Suppressor macrophage treated with lipopolysaccharide for 4 hours (primary cell): ENCODE measurements around the gene RPS25.
A peak's percentile ranks its signal among the peaks of the same experiment; 100 is the strongest.
"Not testable (repeated sequence)": the region's sequence is repeated elsewhere in the genome, so short reads cannot be mapped to it uniquely, and the experiment has no call there.

Experiments
- DNase-seq: peaks from one replicate; pipeline ENCODE4 v3.0.0-alpha.2; 2020

The RPS25 gene

GRCh38 chr11:119018074-119018938, at the start of gene RPS25, which contains the start of gene TRAPPC4:
RPS25 (minus strand) TSS chr11:119018343; CDS start chr11:119018284, 59 bp downstream.
TRAPPC4 (plus strand) TSS chr11:119018766; CDS start chr11:119018796, 30 bp downstream.
- peak; percentile 97 for DNase-seq

DNA sequence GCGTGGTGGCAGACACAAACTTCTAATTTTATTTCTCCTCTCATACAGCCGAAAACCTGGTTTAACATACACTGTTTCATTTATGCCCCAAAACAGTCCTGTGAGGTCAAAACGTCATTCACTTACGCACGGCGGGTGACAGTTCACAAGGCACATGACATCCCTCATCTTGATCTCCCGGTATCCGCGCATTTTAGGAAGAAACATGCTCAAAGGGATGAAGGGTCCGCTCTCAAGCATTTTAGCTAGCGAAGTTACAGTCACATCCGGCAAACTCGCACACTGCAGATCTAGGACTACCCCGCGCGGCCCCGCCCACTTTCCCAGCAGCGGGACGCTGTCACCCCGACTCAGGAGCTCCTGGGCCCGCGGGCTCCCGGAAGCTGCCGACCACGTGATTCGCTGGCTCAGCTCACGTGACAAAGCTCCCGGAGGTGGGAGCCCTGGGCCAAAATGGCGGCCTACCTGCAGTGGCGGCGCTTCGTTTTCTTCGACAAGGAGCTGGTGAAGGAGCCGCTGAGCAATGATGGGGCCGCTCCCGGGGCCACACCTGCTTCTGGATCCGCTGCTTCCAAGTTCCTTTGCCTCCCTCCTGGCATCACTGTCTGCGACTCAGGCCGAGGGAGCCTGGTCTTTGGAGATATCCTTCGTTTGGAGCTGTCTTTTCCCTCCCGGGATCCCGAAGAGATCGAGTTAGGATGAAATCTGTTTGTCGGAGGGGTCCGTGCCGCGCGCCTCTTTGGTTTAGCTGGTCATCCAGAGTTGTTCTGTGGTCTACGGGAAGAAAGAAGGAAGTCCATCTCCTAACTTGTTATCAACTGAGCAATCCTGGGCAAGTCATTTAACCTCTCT, 49.5 kb upstream of the RPS25 start, which contains the start of gene VPS11:
Gene VPS11 (plus strand): TSS at position 448 of the 852 bp plus-strand sequence. CDS start 6 bp downstream, at position 454.
- DNase-seq: peak; percentile 97

DNA sequence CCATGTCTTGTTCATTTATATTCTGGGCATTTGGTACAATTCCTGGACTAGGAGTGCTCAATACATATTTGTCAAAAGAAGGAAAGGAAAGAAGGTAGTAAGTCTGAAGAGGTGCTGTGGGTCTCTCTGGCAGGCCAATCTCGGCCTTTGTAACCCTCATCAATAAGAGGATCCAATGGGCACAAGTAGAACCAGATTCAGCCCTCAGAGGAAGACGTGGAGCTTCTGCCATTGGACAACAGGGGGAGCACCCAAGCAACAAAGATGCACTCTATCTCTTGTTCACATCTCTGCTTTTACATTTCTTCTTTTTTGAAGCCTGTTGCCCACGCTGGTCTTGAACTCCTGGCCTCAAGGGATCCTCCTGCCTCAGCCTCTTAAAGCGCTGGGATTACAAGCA, 47.2 kb upstream of the RPS25 start:
- DNase-seq: peak; percentile 61

DNA sequence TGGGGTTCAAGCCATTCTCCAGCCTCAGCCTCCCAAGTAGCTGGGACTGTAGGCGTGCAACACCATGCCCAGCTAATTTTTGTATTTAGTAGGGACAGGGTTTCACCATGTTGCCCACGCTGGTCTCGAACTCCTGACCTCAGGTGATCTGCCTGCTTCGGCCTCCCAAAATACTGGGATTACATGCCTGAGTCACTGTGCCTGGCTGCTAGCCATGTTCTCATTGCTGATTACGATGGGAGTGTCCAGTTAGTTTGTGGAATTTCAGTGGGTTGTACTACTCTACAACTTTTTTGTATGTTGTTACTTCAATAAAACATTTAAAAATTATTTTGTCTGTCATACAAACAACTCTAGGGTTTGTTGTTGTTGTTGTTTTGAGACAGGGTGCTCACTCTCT, 44.6 kb upstream of the RPS25 start:
- DNase-seq: no peak

GRCh38 chr11:119061256-119061655, 43.1 kb upstream of the RPS25 start:
- DNase-seq: no peak

DNA sequence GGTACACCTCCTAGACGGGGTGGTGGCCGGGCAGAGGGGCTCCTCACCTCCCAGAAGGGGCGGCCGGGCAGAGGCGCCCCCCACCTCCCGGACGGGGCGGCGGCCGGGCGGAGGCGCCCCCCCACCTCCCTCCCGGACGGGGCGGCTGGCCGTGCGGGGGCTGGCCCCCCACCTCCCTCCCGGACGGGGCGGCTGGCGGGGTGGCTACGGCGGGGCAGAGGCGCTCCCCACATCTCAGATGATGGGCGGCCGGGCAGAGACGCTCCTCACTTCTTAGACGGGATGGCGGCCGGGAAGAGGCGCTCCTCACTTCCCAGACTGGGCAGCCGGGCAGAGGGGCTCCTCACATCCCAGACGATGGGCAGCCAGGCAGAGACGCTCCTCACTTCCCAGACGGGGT, 41.0 kb upstream of the RPS25 start:
- DNase-seq: not testable (repeated sequence)

GRCh38 chr11:119057000-119057769, 39.0 kb upstream of the RPS25 start, which contains the start of gene HYOU1:
HYOU1 (minus strand) TSS chr11:119057205; CDS start chr11:119056160, 1,045 bp downstream.
- peak; percentile 99 for DNase-seq

- peak; percentile 11 for DNase-seq
Measured at GRCh38 chr11:119056421-119056999, 38.4 kb upstream of the RPS25 start.

DNA sequence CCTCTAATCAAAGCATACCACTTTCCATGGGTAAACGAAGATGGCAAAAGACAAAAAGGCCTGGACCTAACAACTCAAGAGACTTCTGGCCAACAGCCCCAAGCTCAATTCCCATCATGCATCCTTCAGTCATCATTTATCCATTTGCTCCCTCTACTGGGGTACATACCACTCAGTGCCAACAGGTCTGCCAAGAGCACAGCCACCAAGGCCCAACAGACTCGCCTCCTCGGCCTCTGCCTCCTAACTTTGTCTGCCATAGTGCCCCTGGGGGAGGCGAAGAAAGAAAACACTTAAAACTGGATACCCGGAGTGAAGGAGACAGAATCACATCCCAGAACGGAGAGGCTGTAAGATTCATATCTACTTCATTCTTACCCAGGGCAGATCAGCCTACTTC, 37.8 kb upstream of the RPS25 start:
- peak; percentile 30 for DNase-seq

DNA sequence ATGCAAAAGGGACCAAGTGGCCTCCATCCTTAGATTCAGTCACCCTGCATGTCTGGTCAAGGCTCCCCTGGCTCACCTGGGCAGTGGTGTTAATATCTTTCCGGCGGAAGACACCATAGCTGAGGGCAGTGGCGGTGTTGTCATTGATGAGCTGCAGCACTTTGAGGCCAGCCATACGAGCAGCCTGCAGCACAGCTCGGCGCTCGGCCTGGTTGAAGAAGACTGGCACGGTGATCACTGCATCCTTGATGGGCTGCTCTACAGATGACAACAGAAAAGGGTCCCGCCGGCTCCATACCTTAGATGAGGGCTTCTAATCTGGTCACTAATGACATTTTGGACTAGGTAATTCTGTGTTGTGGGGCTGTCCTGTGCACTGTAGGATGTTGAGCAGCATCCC, 36.3 kb upstream of the RPS25 start:
- no peak for DNase-seq

DNA sequence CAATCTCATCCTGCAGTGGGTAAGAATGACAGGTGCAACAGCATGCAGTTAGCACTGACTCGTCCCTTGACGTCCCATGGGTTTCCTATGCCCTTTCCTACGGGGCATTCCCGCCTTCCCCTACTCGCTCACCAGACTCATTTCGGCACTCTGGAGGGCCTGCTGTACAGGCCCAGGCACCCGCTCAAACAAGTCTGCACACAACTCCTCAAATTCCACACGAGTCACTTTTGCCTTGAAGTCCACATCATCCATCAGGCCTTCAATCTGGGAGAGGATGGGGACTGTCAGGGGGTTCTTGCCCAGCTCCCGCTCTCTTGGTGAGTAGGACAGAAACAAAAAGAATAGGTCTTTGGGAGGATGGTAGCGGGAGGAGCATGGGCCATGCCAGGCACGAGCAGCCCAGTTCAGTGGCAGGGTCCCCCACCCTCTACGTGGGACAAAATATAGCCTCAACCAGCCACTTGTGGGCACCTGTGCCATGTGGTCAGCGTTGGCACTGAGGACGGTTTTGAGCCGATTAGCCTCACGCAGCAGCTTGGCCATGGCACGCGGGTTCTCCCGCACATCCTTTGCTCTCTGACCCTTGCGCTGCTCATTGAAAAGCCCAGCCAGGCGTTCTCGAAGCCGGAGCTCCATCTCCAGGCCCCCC, 34.1 kb upstream of the RPS25 start:
- DNase-seq: no peak

GRCh38 chr11:119051440-119052162, 33.5 kb upstream of the RPS25 start:
- no peak for DNase-seq

DNA sequence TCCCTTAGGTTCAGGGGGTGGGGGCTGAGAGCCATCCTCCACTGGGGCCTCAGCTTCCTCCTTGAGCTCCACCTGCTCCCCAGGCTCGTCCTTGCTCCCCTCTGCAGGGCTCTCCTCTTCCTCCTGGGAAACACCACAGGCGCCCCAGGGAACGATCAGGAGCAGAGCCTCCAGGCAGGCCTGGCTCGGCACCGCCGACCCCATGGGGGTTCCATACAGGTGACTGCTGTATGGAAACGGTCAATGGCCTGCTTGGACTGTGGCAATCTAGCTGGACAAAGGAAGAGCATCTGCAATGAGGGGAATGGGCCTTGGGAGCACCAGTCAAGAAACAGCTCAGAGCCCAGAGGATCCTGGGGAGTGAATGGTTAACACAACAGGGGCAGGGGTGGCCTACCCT, 30.9 kb upstream of the RPS25 start:
- no peak for DNase-seq

- no peak for DNase-seq
Measured at GRCh38 chr11:119048644-119049043, 30.5 kb upstream of the RPS25 start.

- DNase-seq: no peak
Measured at GRCh38 chr11:119047205-119047604, 29.1 kb upstream of the RPS25 start.

- no peak for DNase-seq
Measured at GRCh38 chr11:119046489-119046888, 28.3 kb upstream of the RPS25 start.

DNA sequence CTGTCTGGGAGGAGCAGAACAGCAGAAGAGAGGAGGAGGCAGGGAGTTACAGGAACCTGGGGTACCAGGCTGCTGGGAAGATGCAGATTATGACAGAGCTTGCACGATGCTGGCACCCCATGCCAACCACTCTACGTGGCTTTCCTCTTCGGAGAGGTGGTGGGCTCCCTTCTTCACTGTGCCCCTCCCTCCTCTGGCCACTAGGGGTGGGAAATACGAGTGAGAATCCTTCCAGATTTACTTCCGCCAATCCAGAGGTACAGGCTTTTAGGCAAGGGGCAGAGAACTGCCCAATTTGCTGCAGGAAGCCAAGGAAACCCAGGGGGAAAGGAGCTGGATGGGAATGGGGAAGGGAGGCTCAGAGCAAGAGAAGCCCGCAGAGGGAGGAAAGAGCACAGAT, 26.6 kb upstream of the RPS25 start:
- no peak for DNase-seq

DNA sequence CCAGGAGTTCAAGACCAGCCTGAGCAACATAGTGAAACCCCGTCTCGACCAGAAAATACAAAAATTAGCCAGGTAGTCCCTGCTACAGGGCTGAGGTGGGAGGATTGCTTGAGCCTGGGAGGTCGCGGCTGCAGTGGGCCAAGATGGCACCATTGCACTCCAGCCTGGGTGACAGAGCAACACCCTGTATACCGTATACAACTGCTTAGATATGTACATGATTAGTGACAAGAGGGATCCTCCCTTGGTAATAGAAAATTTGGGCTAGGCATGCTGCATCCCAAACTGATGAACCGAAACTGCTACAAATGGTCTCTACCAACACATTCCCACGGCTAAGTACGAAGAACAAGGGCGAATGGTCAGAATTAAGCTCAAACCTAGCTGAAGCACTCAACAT, 24.8 kb upstream of the RPS25 start:
- no peak for DNase-seq

DNA sequence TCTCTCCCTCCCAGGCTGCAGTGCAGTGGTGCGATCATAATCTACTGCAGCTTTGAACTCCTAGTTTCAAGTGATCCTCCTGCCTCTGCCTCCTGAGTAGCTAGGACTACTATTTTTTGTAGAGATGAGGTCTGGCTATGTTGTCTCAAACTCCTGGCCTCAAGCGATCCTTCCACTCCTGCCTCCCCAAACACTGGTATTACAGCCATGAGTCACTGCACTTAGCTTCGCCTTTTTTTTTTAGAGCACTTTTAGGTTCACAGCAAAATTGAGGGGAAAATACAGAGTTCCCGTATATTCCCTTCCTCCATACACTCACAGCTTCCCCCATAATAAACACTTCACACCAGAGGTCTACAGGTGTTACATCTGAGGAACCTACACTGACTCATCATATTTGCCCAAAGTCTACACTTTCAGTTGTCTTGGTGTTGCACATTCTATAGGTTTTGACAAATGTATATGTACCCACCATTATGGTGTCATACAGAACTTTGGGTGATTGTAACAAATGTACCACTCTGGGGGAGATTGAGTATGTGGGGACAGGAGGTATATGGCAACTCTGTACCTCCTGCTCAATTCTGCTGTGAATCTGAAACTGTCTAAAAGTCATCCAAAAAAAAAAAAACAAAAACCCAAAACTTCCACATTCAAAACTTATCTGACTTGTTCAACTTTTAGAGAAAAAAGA, 23.8 kb upstream of the RPS25 start:
- DNase-seq: no peak

- DNase-seq: not testable (repeated sequence)
Measured at GRCh38 chr11:119039471-119039870, 21.3 kb upstream of the RPS25 start.
